LoVo (cell line): ENCODE measurements around the gene TMC5.
A peak's percentile ranks its signal among the peaks of the same experiment; 100 is the strongest.
"Not testable (repeated sequence)": the region's sequence is repeated elsewhere in the genome, so short reads cannot be mapped to it uniquely, and the experiment has no call there.

Experiments used
- DNase-seq: peaks from one replicate; pipeline ENCODE4 v3.0.0-alpha.2; 2016; ENCODE audit warnings: low spot score

TMC5 gene, protein sequence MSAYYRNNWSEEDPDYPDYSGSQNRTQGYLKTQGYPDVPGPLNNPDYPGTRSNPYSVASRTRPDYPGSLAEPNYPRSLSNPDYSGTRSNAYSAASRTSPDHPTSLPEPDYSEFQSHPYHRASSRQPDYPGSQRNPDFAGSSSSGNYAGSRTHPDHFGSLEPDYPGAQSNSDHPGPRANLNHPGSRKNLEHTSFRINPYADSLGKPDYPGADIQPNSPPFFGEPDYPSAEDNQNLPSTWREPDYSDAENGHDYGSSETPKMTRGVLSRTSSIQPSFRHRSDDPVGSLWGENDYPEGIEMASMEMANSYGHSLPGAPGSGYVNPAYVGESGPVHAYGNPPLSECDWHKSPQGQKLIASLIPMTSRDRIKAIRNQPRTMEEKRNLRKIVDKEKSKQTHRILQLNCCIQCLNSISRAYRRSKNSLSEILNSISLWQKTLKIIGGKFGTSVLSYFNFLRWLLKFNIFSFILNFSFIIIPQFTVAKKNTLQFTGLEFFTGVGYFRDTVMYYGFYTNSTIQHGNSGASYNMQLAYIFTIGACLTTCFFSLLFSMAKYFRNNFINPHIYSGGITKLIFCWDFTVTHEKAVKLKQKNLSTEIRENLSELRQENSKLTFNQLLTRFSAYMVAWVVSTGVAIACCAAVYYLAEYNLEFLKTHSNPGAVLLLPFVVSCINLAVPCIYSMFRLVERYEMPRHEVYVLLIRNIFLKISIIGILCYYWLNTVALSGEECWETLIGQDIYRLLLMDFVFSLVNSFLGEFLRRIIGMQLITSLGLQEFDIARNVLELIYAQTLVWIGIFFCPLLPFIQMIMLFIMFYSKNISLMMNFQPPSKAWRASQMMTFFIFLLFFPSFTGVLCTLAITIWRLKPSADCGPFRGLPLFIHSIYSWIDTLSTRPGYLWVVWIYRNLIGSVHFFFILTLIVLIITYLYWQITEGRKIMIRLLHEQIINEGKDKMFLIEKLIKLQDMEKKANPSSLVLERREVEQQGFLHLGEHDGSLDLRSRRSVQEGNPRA

DNA sequence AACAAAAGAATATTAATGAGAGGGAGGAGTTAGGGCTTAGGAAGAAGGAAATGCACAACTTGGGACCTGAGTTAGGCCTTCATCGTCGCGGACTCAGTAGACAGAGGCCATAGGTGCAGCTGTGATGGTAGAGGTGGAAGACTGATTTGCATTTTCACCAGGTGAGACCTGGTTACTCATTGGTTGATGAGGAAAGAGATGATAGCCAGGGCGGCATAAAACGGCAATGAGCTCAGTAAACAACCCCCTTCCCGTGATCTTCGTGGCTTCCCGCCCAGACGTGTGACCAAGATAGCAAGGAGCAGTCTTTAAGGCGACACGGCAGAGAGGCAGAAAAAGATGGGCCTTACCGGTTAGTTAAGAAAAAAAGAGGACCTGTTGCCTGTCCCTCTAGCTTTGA, at the start of gene TMC5:
Gene TMC5, plus strand, starts transcription at position 244 of the 400 bp plus-strand sequence. CDS start 22,156 bp downstream, outside the sequence.
- no peak for DNase-seq

DNA sequence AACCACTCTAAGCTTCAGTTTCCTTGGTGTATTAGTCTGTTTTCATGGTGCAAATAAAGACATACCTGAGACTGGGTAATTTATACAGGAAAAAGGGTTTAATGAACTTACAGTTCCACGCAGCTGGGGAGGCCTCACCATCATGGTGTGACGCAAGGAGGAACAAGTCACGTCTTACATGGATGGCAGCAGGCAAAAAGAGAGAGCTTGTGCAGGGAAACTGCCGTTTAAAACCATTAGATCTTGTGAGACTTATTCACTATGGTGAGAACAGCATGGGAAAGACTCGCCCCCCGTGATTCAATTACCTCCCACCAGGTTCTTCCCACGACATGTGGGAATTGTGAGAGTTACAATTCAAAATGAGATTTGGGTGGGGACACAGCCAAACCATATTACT, 45.1 kb upstream of the TMC5 start:
- DNase-seq: not testable (repeated sequence)

DNA sequence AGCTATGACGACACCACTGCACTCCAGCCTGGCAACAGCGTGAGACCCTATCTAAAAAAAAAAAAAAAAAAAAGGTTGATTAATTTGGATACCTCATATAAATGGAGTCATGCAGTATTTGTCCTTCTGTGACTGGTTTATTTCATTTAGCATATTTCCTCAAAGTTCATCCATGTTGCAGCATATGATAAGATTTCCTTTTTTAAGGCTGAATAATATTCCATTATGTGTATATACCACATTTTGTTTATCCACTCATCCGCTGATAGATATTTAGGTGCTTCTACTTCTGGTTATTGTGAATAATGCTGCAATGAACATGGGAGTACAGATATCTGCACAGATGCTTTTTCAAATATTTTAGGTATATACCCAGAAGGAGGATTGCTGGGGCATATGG, 43.3 kb upstream of the TMC5 start:
- DNase-seq: no peak

DNA sequence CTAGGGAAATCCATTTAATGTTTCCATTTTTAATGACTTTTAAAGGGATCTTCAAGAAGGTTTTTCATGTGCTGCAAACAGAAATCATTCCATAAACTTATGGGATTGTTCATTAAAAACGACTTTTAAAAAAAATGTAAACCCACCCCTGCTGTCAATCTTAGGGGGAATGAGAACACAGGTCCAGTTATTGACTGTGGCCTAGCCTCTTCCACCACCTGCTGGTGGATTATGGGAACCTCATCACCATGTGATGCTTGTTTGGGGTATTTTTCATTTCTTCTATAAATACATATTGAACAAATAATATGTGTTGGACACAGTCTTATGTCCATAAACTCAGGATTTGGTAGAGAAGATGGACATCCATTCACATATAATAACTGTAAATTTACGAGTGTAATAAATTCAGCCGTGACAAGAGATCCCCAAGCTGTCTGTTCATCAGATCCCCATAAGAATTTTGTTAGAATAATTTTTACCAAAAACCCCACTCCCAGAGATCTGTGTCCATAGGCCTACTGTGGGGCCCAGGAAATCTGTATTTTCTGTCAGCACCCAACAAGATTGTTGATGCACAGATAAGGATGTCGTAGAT, 42.0 kb upstream of the TMC5 start:
- DNase-seq: peak; percentile 64

DNA sequence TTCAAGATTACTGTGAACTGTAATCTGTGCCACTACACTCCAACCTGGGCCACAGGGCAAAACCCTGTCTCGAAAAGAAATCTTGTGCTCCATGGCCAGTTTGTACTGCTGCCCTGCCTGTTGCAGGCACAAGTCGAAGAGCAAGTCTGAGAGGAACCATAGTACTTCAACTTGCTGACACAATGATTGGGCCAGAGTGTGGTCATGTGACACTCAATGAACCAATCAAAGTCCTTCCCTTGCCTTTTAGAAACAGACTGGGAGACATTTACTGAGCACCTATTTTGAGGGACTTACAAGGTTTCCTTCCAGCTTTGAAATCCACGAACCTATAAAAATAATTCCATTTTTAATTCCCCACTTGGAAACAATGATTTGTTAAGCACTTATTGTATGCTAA, 39.8 kb upstream of the TMC5 start:
- no peak for DNase-seq

DNA sequence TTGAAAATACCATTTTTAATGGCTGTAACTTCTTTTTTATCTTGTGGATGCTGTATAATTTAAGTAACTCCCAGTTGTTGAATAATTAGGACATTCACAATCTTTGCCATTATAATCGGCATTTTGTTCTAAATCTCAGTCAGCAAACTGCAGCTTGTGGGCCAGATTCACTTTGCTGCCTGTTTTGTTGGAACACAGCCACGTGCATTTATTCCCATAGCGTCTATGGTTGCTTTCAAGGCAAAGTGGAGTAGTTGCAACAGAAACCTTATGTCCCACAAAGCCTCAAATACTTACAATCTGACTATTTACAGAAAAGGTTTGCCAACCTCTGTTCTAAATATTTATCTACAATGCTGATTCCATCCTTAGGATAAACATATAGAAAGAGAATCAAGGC, 39.2 kb upstream of the TMC5 start:
- no peak for DNase-seq

DNA sequence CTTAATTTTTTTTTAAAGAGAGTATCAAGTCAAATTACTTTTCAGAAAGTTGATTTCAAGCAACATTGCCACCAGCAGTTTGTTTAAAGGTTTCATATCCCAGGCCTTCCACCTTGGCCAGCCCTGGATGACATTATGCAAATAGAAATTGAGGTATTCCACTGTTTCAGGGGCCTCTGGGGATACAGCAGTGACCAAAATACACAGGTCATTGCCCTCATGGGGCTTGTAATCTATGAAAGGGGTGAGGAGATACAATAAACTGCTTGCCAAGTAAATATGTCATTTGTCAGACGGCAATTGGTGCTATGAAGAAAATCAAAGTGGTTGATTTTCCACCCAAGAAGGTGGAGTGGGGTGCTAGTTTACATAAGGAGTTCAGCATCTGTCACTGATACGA, 37.8 kb upstream of the TMC5 start:
- no peak for DNase-seq

DNA sequence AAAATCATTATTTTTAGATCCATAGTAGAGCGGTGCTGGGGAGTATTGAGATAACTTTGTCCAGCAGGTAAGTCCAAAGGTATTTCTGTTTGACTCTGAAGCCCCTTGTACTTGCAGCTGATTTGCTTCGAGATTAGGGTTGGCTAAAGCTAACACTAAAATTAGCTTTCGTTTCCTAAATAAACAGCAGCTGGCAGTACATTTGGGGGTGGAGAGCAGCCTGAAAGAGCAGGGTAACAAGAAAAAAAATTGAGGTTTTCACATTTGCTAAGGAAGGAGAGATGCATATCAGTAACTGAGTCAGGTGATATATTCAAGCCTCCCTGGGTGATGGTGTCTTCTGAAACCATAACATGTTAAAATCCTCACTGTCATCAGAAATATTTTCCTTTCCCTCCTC, 37.4 kb upstream of the TMC5 start:
- DNase-seq: no peak

DNA sequence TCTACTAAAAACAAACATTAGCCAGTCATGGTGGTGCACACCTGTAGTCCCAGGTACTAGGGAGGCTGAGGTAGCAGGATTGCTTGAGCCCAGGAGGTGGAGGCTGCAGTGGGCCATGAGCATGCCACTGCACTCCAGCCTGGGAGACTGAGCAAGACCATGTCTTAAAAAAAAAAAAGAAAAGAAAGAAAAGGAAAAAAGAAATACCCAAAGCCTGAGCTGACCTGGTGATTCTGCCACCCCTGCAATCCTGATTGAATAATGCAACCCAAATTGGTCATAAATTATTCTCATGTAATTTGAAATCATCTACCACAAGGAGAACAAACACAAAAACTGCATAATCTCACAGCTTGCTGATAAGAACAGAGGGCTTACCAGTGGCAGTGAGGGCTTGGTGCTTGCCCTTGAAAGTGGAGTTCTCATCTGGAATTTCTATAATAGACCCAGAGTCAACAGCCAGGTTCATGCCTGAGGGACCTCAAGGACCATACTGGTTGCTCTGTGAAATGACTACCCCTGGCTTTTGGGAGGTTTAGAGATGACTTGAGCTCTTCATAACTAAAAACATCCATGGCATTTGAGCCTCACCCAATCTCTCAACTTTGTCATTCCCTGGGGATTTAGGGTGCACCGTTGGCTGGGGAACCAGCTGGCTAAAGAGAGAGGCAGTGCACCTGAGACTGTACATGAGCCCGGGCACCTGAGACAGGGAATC, 35.4 kb upstream of the TMC5 start:
- no peak for DNase-seq

DNA sequence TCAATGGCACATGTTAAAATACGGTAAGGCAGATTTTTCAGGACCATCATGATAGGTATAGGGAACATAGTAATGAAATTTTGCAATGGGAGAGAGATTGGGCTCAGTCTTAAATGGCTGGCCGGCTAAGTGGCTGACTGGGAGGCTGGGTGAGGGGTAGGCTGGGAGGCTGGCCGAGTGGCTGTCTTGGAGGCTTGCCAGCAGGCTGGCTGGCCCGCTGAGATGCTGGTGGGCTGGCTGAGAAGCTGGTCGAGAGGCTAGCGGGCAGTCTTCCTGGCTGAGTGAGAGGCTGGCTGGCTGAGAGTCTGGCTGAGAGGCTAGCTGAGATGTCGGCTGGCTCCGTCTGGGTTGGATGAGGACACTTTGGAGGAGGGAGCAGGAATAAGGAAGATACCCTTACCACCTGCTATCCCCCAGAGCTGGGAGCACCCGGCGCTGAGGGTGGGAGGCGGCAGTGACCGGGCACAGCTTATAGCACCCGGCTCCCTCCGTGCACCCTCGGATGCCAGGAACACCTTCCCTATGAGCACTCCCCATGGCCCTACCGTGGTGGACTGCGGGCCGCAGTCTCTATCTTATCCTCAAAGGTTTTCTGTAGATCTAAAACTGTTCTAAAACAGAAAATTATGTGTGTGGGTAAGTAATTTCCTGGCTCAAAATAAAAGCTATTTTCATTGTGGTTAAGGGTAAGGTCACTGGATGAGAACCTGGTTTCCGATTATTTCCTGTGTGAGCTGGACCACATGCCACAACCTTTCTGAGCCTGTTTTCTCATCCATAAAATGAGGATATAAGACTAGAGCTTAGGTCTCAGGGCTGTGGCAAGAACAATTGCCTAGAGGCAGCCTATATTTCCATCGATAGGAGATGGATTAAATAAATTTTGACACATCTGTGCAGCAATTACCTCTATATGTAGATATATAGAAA, 34.5 kb upstream of the TMC5 start:
- no peak for DNase-seq

DNA sequence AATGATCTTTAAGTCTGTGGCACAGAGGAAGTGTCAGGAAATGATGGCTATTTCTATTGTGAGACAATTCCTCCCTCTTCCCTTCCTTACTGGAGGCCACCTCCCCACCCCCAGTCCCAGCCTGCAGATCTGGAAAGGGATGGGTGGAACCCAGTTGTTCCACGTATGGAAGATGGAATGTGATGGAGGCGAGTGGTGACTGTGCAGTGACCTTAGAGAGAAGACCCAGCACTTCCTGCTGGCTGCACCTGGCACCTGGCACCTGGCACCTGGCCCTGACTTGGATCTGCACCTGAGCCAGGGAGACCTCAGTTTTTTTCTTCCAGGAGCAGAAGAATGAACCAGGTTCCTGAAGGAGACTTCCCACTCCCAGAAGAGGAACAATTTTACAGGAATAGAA, 33.0 kb upstream of the TMC5 start:
- peak; percentile 68 for DNase-seq

DNA sequence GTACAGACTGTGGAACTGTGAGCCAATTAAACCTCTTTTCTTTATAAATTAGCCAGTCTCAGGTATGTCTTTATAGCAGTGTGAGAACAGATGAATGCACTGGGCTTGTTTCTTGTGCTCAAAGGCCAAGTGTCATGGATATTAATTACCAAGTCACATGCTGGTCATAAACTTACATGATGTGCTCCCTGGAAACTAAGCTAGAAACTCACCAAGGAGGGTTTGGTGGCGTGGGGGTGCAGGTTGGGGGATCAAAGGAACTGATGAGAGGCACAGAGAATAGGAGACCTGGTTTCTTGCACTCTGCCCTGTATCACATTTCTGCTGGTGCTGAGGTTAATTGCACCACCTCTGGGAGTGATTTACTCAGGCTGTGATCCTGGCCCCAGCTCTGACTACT, 31.2 kb upstream of the TMC5 start:
- no peak for DNase-seq

DNA sequence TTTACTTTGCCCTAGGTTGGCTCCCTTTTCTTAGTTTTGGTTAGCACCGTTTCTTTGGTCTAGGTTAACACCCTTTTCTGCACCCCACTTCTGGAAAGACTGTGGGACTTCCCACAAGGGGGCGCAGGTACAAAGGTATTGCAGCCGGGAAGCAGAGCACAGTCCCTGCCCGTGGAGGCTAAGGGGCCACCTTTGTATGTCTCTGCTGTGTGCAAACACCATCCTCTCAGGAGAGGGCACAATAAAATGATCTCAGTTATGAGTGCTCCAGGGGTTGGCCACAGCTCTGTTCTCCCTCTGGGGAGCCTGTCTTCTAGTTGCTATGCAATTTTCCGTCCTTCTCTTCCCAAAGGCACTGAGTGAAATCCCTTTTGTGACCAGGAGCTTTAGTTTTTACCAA, 28.4 kb upstream of the TMC5 start:
- DNase-seq: peak; percentile 70

DNA sequence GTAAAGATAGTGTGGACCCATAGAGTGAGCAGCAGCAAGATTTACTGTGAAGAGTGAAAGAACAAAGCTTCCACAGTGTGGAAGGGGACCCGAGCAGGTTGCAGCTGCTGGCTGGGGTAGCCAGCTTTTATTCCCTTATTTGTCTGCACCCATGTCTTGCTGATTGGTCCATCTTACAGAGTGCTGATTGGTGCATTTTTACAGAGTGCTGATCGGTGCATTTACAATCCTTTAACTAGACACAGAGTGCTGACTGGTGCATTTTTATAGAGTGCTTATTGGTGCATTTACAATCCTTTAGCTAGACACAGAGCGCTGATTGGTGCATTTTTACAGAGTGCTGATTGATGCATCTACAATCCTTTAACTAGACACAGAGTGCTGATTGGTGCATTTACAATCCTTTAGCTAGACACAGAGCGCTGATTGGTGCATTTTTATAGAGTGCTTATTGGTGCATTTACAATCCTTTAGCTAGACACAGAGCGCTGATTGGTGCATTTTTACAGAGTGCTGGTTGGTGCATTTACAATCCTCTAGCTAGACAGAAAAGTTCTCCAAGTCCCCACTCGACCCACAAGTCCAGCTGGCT, 26.4 kb upstream of the TMC5 start:
- DNase-seq: not testable (repeated sequence)

DNA sequence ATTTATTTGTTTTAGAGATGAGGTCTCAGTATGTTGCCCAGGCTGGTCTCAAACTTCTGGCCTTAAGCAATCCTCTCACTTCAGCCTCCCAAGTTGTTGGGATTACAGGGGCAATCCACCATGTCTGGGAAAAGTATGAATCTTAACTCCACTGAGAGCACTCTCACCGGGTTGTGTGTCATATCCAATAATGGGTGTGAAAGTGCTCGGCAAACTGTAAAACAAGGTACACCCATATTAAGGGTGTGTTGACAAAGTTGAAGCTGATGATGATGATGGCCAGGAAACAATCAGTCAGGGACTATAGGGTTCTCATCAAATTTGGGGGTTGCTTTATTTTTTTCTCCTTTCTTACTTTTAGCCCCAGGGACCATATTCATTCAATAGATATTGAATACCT, 25.3 kb upstream of the TMC5 start:
- DNase-seq: no peak

DNA sequence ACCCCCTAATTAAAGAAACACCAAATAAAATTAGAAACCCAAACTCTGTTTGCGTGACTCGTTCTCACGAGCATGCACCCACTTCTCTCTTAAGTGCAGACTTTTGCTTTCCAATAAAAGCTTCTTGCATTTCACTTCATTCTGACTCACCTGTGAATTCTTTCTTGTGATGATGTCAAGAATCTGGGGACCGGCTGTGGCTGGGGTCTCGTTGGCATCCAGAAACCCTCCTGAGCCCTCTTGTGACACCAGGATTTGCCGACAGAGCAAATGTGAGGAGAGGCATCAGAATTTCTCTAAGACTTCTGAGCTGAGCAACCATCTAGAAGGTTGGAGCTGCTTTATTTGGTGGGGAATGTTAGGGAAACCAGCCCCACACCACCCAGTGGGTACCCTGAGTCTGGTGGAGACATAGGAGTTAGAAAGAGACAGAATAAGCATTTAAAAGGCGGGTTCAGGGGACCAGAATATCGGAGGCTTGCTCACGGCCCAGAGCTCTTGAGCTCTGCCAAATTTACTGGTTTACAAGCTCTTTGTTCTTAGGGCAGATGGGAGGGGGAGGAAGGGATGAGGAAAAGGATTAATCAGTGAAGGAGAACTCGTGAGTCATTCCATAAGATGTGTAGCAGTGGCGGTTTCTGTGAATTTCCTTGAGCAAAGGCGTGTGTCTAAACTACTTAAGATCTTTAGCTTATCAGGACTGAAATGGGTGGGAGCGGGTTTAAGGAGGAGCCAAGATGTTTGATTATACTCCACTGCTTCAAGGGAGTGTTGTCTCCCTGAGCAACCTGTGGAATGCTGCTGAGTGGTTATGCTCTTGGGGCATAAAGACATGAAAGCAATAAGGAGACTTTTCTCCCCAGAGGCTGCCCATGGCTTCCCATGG, 24.2 kb upstream of the TMC5 start:
- DNase-seq: peak; percentile 86

DNA sequence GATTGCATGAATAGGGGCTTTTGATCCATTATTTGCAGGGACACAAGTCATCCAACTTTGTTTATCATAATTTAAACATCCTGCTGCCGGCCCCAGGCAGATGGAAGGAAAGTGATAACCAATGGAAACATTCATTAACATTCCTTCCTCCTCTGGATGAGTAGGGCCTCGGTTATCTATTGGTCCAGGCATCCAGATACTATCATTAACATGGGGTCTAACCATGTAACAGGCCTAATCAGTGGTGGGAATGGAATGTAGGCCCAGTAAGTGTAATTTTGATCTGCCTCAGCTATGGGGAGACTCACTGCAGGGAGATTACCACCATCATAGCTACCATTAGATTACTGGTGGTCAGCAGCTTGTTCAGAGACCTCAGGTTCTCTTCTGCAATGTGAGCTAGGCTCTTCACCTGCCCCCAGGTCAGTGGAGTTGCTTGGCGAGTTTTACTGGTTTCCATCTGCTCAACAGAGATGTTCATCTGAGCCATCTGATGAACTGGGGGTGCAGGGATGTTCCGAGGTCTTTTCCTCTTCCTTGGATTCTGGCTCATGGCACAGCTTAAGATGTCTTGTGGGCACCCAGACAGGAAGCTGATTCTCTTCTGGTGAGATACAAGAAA, 21.9 kb upstream of the TMC5 start:
- DNase-seq: not testable (repeated sequence)

DNA sequence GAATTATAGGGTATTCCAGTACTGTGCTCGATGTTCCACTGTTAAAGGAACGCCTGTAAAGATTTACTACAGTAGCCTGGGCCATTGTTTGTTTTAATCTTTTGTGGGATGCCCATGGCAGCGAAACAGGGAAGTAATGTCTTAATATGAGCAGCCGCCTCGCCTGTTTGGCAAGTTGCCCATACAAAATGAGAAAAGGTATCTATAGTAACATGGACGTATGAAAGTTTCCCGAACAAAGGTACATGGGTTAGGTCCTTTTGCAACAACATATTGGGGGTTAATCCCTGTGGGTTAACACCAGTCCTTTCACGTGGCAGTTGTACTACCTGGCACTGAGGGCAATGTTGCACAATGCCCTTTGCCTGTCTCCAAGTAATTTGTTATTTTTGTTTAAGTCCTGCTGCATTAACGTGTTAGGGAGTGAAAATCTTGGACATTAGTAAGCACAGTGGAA, 21.1 kb upstream of the TMC5 start:
- peak; percentile 87 for DNase-seq

DNA sequence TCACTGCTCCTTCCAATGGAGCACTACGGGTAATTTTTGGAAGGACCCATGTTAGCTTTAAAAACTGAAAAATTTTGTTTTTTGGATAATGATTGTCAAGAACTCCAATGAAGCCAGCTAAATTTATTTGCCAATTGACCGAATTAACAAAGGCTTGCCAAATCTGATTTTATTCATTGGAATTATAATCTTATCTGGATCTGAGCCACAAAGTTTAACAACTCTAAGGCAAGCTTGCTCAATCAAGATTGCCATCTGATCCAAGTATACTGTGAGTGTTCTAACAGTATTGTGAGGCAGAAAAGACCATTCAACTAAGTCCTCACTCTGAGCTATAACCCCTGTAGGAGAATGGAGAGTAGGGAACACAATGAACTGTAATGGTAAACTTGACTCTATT, 20.3 kb upstream of the TMC5 start:
- not testable (repeated sequence) for DNase-seq
